HFFc6 (cell line): ENCODE data around the gene FBXL17. TPM values are rescaled to one million over a fixed set of nuclear protein-coding genes. Genes with fewer than 3 reads are reported as not detected.

ENCODE experiments used
- DNase-seq: peaks from one replicate; pipeline ENCODE4 v3.0.0-alpha.2; 2018
- H3K27ac Mint-ChIP-seq: 2 replicates; pipeline ENCODE4 v1.8.0; 2020; ENCODE audit warnings: mild to moderate bottlenecking, mixed read lengths
- H3K27me3 Mint-ChIP-seq: 2 replicates; pipeline ENCODE4 v1.8.0; 2021; ENCODE audit warnings: mild to moderate bottlenecking, moderate library complexity, mixed read lengths; ENCODE audit not compliant: insufficient read depth
- H3K36me3 Mint-ChIP-seq: 2 replicates; pipeline ENCODE4 v1.8.0; 2021; ENCODE audit warnings: low read depth, mixed read lengths
- H3K4me1 Mint-ChIP-seq: 2 replicates; pipeline ENCODE4 v1.8.0; 2020; ENCODE audit warnings: low read depth, mixed read lengths
- H3K4me3 Mint-ChIP-seq: 2 replicates; pipeline ENCODE4 v1.8.0; 2020; ENCODE audit warnings: mild to moderate bottlenecking, moderate library complexity, mixed read lengths
- H3K9me3 Mint-ChIP-seq: 2 replicates; pipeline ENCODE4 v1.8.0; 2020; ENCODE audit warnings: mild to moderate bottlenecking, mixed read lengths
- total RNA-seq, 6 experiments: library from RNA; stranded (reverse); fragmentation: NEBNext Ultra II Directional; extraction: Animal tissue kit (Norgen Biotek cat#: 25700); gene quantifications; 2 replicates in 1 of 6; 3 replicates in 5 of 6; pipeline ENCODE4 v1.2.3, GENCODE V29; 2021
- TF ChIP-seq, protein P1 (sequence below): fragments of 200-600 bp; sonication (generic); IDR thresholded peaks from 2 replicates; pipeline ENCODE4 v1.5.0; 2021; ENCODE audit warnings: antibody characterized with exemption, mild to moderate bottlenecking

Gene FBXL17
- total RNA-seq, 6 experiments from 2014 or later, result 8.2 to 13.1 (median 10.8) TPM

DNA sequence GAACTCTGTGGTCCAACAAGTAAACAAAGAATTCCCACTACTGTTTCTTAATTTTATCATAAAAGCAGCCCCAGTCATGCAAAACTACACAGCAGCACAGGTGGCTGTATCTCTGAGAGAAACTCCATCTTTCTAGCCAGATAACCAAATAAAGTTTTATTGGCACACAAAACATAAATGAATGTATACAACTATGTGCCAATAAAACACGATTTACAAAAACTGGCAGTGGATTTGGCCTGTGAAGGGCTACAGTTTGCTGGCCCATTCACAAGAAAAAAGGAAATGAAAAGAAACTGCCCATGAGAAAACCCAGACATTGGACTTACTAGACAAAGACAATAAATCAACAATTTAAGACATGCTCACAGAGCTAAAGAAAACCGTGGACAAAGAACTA lies 10.6 kb downstream of the FBXL17 start:
- Mint-ChIP-seq H3K27ac (no peak overlapping the region), H3K4me3 (no peak overlapping the region), H3K27me3 (no peaks in the 10 kb centered on the region), H3K9me3 (peaks cover 34% of the 10 kb centered on the region), H3K4me1 (peaks cover 8% of the 10 kb centered on the region; the same call in 1 of the 2 replicates), H3K36me3 (peaks cover 32% of the 10 kb centered on the region)
- TF ChIP-seq, protein P1, sequence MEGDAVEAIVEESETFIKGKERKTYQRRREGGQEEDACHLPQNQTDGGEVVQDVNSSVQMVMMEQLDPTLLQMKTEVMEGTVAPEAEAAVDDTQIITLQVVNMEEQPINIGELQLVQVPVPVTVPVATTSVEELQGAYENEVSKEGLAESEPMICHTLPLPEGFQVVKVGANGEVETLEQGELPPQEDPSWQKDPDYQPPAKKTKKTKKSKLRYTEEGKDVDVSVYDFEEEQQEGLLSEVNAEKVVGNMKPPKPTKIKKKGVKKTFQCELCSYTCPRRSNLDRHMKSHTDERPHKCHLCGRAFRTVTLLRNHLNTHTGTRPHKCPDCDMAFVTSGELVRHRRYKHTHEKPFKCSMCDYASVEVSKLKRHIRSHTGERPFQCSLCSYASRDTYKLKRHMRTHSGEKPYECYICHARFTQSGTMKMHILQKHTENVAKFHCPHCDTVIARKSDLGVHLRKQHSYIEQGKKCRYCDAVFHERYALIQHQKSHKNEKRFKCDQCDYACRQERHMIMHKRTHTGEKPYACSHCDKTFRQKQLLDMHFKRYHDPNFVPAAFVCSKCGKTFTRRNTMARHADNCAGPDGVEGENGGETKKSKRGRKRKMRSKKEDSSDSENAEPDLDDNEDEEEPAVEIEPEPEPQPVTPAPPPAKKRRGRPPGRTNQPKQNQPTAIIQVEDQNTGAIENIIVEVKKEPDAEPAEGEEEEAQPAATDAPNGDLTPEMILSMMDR, result no peak
- no peak for DNase-seq

GRCh38 chr5:108369167-108369566 lies 12.7 kb downstream of the FBXL17 start:
- H3K4me1 Mint-ChIP-seq, result peaks cover 8% of the 10 kb centered on the region; the same call in 1 of the 2 replicates
- TF ChIP-seq, protein P1, result no peak
- H3K27me3 Mint-ChIP-seq, result no peaks in the 10 kb centered on the region
- peaks cover 12% of the 10 kb centered on the region for H3K36me3 Mint-ChIP-seq
- no peak overlapping the region for H3K27ac Mint-ChIP-seq
- DNase-seq, result no peak
- no peak overlapping the region for H3K4me3 Mint-ChIP-seq
- H3K9me3 Mint-ChIP-seq, result peaks cover 13% of the 10 kb centered on the region

GRCh38 chr5:108367679-108368334 lies 14.1 kb downstream of the FBXL17 start:
- H3K9me3 Mint-ChIP-seq, result peaks cover 4% of the 10 kb centered on the region; the same call in 1 of the 2 replicates

GRCh38 chr5:108366500-108366899 lies 15.4 kb downstream of the FBXL17 start:
- Mint-ChIP-seq H3K36me3 (no peaks in the 10 kb centered on the region), H3K27me3 (no peaks in the 10 kb centered on the region), H3K27ac (no peak overlapping the region), H3K9me3 (no peaks in the 10 kb centered on the region), H3K4me1 (peaks cover 8% of the 10 kb centered on the region; the same call in 1 of the 2 replicates), H3K4me3 (no peak overlapping the region)
- DNase-seq, result no peak
- TF ChIP-seq, protein P1, result no peak

More at GRCh38 chr5:108367679-108368334, 14.1 kb downstream of the FBXL17 start:
- no peak overlapping the region for H3K4me3 Mint-ChIP-seq
- TF ChIP-seq, protein P1, result no peak
- H3K27ac Mint-ChIP-seq, result no peak overlapping the region
- H3K27me3 Mint-ChIP-seq, result no peaks in the 10 kb centered on the region
- 0 out of 2 replicates have a peak, but pooled peaks cover 6% of the 10 kb centered on the region for H3K36me3 Mint-ChIP-seq
- H3K4me1 Mint-ChIP-seq, result peaks cover 8% of the 10 kb centered on the region; the same call in 1 of the 2 replicates
- no peak for DNase-seq

DNA sequence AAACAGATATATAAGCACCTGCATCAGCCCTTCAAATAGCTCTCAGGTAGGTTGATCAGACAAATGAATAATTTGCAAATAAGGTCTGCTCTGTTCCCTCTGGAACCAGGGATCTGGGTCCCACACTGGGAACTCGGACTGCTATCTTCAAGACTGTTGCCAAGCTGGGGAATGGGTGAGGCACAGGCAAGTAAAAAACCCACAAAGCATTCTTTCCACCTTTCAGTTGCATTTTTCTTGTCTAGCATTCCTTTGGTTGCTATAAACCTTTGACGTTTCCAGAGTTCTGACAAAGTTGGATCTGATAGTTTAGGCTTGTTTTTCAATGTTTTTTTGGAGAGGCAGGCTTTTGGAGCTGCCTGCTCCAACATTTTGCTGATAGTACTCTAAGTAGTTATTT lies 20.1 kb downstream of the FBXL17 start:
- Mint-ChIP-seq H3K9me3 (no peaks in the 10 kb centered on the region), H3K4me3 (no peak overlapping the region), H3K27me3 (no peaks in the 10 kb centered on the region), H3K36me3 (peaks cover 5% of the 10 kb centered on the region; the same call in 1 of the 2 replicates), H3K4me1 (no peaks in the 10 kb centered on the region), H3K27ac (no peak overlapping the region)
- TF ChIP-seq, protein P1, result no peak
- DNase-seq, result no peak
